MM.1S (cell line): ENCODE data around the gene IL23A.

Experiments
- DNase-seq: peaks from one replicate; pipeline ENCODE4 v3.0.0-alpha.2; 2015
- H2AFZ ChIP-seq: fragments of 300-600 bp; sonication (generic); 2 replicates; pipeline ENCODE4 v1.6.0; 2016; ENCODE audit warnings: antibody characterized with exemption, low read length
- H3F3A ChIP-seq: fragments of 300-600 bp; sonication (generic); 2 replicates; pipeline ENCODE4 v1.6.1; 2016; ENCODE audit warnings: mild to moderate bottlenecking, antibody characterized with exemption, low read length, moderate library complexity, mixed read lengths; ENCODE audit not compliant: insufficient read depth
- H3K27ac ChIP-seq: fragments of 300-600 bp; sonication (generic); 2 replicates; pipeline ENCODE4 v1.5.1; 2016; ENCODE audit warnings: mild to moderate bottlenecking, low read length
- H3K27me3 ChIP-seq: fragments of 300-600 bp; sonication (generic); replicated peaks from 2 replicates; pipeline ENCODE4 v1.6.0; 2016; ENCODE audit warnings: low read length; ENCODE audit not compliant: insufficient read depth
- H3K36me3 ChIP-seq: fragments of 300-600 bp; sonication (generic); replicated peaks from 2 replicates; pipeline ENCODE4 v1.6.1; 2016; ENCODE audit warnings: mild to moderate bottlenecking, low read length, mixed read lengths; ENCODE audit not compliant: insufficient read depth
- H3K4me1 ChIP-seq: fragments of 300-600 bp; sonication (generic); 2 replicates; pipeline ENCODE4 v1.6.1; 2016; ENCODE audit warnings: low read length, mixed read lengths
- H3K4me2 ChIP-seq: fragments of 300-600 bp; sonication (generic); 2 replicates; pipeline ENCODE4 v1.6.0; 2016; ENCODE audit warnings: low read depth, low read length
- H3K4me3 ChIP-seq: fragments of 300-600 bp; sonication (generic); 2 replicates; pipeline ENCODE4 v1.5.1; 2016; ENCODE audit warnings: low read length, mixed read lengths
- H3K79me2 ChIP-seq: fragments of 300-600 bp; sonication (generic); 2 replicates; pipeline ENCODE4 v1.6.1; 2016; ENCODE audit warnings: mixed run types, low read length, mixed read lengths
- H3K9ac ChIP-seq: fragments of 300-600 bp; sonication (generic); 2 replicates; pipeline ENCODE4 v1.6.1; 2016; ENCODE audit warnings: low read length, mixed read lengths
- H3K9me2 ChIP-seq: fragments of 300-600 bp; sonication (generic); replicated peaks from 2 replicates; pipeline ENCODE4 v1.6.1; 2016; ENCODE audit warnings: mild to moderate bottlenecking, low read length, mixed read lengths; ENCODE audit not compliant: insufficient read depth
- H3K9me3 ChIP-seq: fragments of 300-600 bp; sonication (generic); replicated peaks from 2 replicates; pipeline ENCODE4 v1.6.1; 2016; ENCODE audit warnings: mild to moderate bottlenecking, low read length, mixed read lengths; ENCODE audit not compliant: insufficient read depth
- H4K20me1 ChIP-seq: fragments of 300-600 bp; sonication (generic); 2 replicates; pipeline ENCODE4 v1.6.1; 2016; ENCODE audit warnings: mild to moderate bottlenecking, low read length, moderate library complexity, mixed read lengths; ENCODE audit not compliant: insufficient read depth
- CTCF ChIP-seq: fragments of 300-600 bp; sonication (generic); IDR thresholded peaks from 2 replicates; pipeline ENCODE4 v1.5.1; 2016; ENCODE audit warnings: antibody characterized with exemption, low read length, mixed read lengths
- EZH2 ChIP-seq: fragments of 300-600 bp; sonication (generic); optimal IDR thresholded peaks from 2 replicates; pipeline ENCODE3; 2017; ENCODE audit warnings: low read depth, mild to moderate bottlenecking, antibody characterized with exemption, low read length, mixed read lengths
- EZH2phosphoT487 ChIP-seq: fragments of 300-600 bp; sonication (generic); IDR thresholded peaks from 2 replicates; pipeline ENCODE4 v1.6.1; 2018; ENCODE audit warnings: antibody characterized with exemption, low read length

The IL23A gene

GRCh38 chr12:56297400-56297799 is 41.3 kb upstream of the IL23A start:
- Histone ChIP-seq H3K4me1 (peaks cover 22% of the 10 kb centered on the region), H3K9me2 (no peaks in the 10 kb centered on the region), H3K27me3 (no peaks in the 10 kb centered on the region), H4K20me1 (peaks cover 4% of the 10 kb centered on the region; the same call in 1 of the 2 replicates), H2AFZ (no peak overlapping the region), H3F3A (peaks cover 17% of the 10 kb centered on the region), H3K79me2 (peaks cover 86% of the 10 kb centered on the region), H3K9me3 (no peaks in the 10 kb centered on the region), H3K4me3 (no peak overlapping the region), H3K36me3 (no peaks in the 10 kb centered on the region; the same call in 1 of the 2 replicates), H3K27ac (no peak overlapping the region), H3K4me2 (no peak overlapping the region), H3K9ac (no peak overlapping the region)
- TF ChIP-seq EZH2: no peak
- no peak for TF ChIP-seq CTCF
- TF ChIP-seq EZH2phosphoT487: no peak
- DNase-seq: no peak

DNA sequence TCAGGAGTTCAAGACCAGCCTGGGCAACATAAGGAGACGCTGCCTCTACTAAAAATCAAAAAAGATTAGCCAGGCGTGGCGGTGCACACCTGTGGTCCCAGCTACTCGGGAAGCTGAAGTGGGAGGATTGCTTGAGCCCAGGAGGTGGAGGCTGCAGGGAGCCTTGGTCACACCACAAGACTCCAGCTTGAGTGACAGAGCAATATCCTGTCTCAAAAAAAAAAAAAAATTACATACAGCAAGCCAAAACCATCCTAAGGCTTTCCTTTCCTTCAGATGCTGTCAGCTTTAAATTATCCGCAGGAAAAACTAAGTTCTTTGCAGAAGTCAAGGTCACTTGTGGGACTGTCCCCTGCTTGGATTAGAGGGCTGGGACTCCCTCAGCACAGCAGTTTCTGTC is 39.9 kb upstream of the IL23A start:
- Histone ChIP-seq H3K36me3 (no peaks in the 10 kb centered on the region; the same call in 1 of the 2 replicates), H3K9me3 (no peaks in the 10 kb centered on the region), H3K9me2 (no peaks in the 10 kb centered on the region), H3K27ac (peak overlapping the region; percentile 74; the same call in 1 of the 2 replicates), H3K4me1 (peaks cover 26% of the 10 kb centered on the region), H3K27me3 (no peaks in the 10 kb centered on the region), H3K4me2 (peak overlapping the region; percentile 71), H4K20me1 (peaks cover under 1% of the 10 kb centered on the region; the same call in 1 of the 2 replicates), H3F3A (peaks cover 21% of the 10 kb centered on the region), H3K79me2 (peaks cover 74% of the 10 kb centered on the region), H2AFZ (peak overlapping the region; percentile 60; the same call in 1 of the 2 replicates), H3K9ac (peak overlapping the region; percentile 76; the same call in 1 of the 2 replicates), H3K4me3 (peak overlapping the region; percentile 95)
- TF ChIP-seq CTCF: no peak
- no peak for TF ChIP-seq EZH2phosphoT487
- no peak for TF ChIP-seq EZH2
- DNase-seq: no peak

DNA sequence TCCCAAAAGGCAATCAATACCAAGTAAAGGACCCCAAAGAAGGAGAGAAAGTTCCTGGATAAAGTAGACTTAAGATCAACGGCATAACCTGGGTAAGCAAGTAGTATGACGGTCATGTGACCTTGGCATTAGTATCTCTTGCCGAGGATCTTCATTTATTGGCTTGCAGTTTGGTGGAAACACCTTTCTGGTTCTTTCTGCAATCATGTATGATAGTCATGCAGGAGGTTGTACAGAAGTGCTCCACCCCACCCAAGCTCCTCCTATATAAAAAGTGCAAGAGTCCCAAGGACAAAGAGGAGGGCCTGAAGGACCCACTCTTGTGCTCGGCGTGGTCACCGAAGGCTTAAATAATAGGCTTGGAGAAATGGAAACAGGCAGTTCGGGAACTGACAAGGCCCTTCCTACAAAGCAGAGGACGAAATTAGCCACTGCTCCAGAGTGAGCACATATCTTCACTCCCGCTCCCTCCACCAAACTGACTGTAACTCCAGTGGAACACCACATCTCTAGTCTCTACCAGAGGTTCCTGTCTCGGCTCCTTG is 39.3 kb upstream of the IL23A start:
- H3K4me3 ChIP-seq: peak overlapping the region; percentile 95
- peak; percentile 52 for DNase-seq
- H4K20me1 ChIP-seq: no peaks in the 10 kb centered on the region
- no peaks in the 10 kb centered on the region for H3K9me2 ChIP-seq
- TF ChIP-seq CTCF (no peak), EZH2 (no peak), EZH2phosphoT487 (no peak)
- H3F3A ChIP-seq: peaks cover 21% of the 10 kb centered on the region
- peak overlapping the region; percentile 76 for H3K9ac ChIP-seq
- no peaks in the 10 kb centered on the region for H3K27me3 ChIP-seq
- H3K4me2 ChIP-seq: peak overlapping the region; percentile 71
- H2AFZ ChIP-seq: peak overlapping the region; percentile 60
- H3K36me3 ChIP-seq: no peaks in the 10 kb centered on the region; the same call in 1 of the 2 replicates
- no peaks in the 10 kb centered on the region for H3K9me3 ChIP-seq
- H3K27ac ChIP-seq: peak overlapping the region; percentile 74
- H3K4me1 ChIP-seq: peaks cover 26% of the 10 kb centered on the region
- peaks cover 69% of the 10 kb centered on the region for H3K79me2 ChIP-seq
